Natural killer cell treated with Interleukin-12 subunit alpha and Interleukin-12 subunit beta and Interleukin-15 and Interleukin-18, amount 100 ng/mL, for 72 hours (primary cell): ENCODE measurements around the gene BAX. TPM values are rescaled to one million over a fixed set of nuclear protein-coding genes. Genes with fewer than 3 reads are reported as not detected.
A peak's percentile ranks its signal among the peaks of the same experiment; 100 is the strongest.
"Not testable (repeated sequence)": the region's sequence is repeated elsewhere in the genome, so short reads cannot be mapped to it uniquely, and the experiment has no call there.

Experiments
- ATAC-seq, 2 donors: fragments of 150-1000 bp; cut with Tn5 transposase in 1 of 2; sonication (Bioruptor Pico), chemical (Tn5 transposase) in 1 of 2; 2 replicates each; pipeline ENCODE4 v1.10.0; 2021
- DNase-seq: peaks from one replicate; pipeline ENCODE4 v3.0.0; 2022; ENCODE audit warnings: low spot score
- H3K27ac Mint-ChIP-seq, 2 donors: 1 replicate in 1 of 2; 2 replicates in 1 of 2; pipeline ENCODE4 v1.8.0; 2022; ENCODE audit warnings: mixed read lengths in 2 of 2, mild to moderate bottlenecking in 1 of 2, moderate library complexity in 1 of 2
- H3K27me3 Mint-ChIP-seq, 2 donors: 1 replicate in 1 of 2; 2 replicates in 1 of 2; pipeline ENCODE4 v1.8.0; 2022; ENCODE audit warnings: mixed read lengths in 2 of 2
- H3K36me3 Mint-ChIP-seq: one replicate; pipeline ENCODE4 v1.8.0; 2022; ENCODE audit warnings: mixed read lengths
- H3K4me1 Mint-ChIP-seq, 2 donors: 1 replicate in 1 of 2; 2 replicates in 1 of 2; pipeline ENCODE4 v1.8.0; 2022; ENCODE audit warnings: low read depth in 2 of 2, mixed read lengths in 2 of 2, mild to moderate bottlenecking in 1 of 2
- H3K4me3 Mint-ChIP-seq: one replicate; pipeline ENCODE4 v1.8.0; 2022; ENCODE audit warnings: mixed read lengths
- H3K9me3 Mint-ChIP-seq: 2 replicates; pipeline ENCODE4 v1.8.0; 2022; ENCODE audit warnings: mixed read lengths
- total RNA-seq, 2 donors: library from RNA; stranded (reverse); gene quantifications; one replicate each; pipeline ENCODE4 v1.2.3, GENCODE V29; 2022

The BAX gene
- total RNA-seq, 2 donors from 2014 or later, result 203 to 305 TPM

GRCh38 chr19:48921721-48922500 lies 32.8 kb upstream of the BAX start:
- H3K27ac Mint-ChIP-seq, result no peak overlapping the region
- no peak for ATAC-seq
- no peaks in the 10 kb centered on the region for H3K9me3 Mint-ChIP-seq

GRCh38 chr19:48922548-48923490 lies 31.9 kb upstream of the BAX start:
- H3K27ac Mint-ChIP-seq, result no peak overlapping the region

More at GRCh38 chr19:48921721-48922500, 32.8 kb upstream of the BAX start:
- H3K36me3 Mint-ChIP-seq, result no peaks in the 10 kb centered on the region
- H3K27me3 Mint-ChIP-seq, result no peaks in the 10 kb centered on the region
- no peak for DNase-seq
- H3K4me1 Mint-ChIP-seq, result peaks cover 0 to 2% of the 10 kb centered on the region in 2 donors
- H3K4me3 Mint-ChIP-seq, result no peak overlapping the region

DNA sequence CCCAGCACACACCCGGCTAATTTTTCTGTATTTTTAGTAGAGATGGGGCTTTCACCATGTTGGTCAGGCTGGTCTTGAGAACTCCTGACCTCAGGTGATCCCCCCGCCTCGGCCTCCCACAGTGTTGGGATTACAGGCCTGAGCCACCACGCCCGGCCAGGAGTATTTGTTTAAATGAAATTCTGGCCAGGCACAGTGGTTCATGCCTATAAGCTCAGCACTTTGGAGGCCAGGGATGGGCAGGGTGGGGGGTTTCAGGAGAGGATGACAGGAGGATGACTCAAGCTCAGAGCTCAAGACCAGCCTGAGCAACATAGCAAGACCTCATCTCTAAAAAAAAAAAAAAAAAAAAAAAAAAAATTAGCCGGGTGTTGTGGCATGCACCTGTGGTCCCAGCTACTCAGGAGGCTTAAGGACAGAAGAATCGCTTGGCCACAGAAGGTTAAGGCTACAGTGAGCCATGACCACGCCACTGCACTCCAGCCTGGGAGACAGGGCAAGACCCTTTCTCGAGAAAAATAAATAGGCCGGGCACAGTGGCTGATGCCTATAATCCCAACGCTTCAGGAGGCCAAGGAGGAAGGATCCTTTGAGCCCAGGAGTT lies 29.3 kb upstream of the BAX start:
- DNase-seq, result no peak
- Mint-ChIP-seq H3K4me3 (no peak overlapping the region), H3K4me1 (peaks cover 0 to 2% of the 10 kb centered on the region in 2 donors), H3K9me3 (no peaks in the 10 kb centered on the region), H3K36me3 (no peaks in the 10 kb centered on the region), H3K27ac (no peak overlapping the region), H3K27me3 (no peaks in the 10 kb centered on the region)
- ATAC-seq, result no peak

More at GRCh38 chr19:48922548-48923490, 31.9 kb upstream of the BAX start:
- Mint-ChIP-seq H3K9me3 (no peaks in the 10 kb centered on the region), H3K27me3 (no peaks in the 10 kb centered on the region), H3K4me1 (peaks cover 0 to 2% of the 10 kb centered on the region in 2 donors), H3K4me3 (no peak overlapping the region), H3K36me3 (no peaks in the 10 kb centered on the region)
- DNase-seq (no peak), ATAC-seq (no peak)

DNA sequence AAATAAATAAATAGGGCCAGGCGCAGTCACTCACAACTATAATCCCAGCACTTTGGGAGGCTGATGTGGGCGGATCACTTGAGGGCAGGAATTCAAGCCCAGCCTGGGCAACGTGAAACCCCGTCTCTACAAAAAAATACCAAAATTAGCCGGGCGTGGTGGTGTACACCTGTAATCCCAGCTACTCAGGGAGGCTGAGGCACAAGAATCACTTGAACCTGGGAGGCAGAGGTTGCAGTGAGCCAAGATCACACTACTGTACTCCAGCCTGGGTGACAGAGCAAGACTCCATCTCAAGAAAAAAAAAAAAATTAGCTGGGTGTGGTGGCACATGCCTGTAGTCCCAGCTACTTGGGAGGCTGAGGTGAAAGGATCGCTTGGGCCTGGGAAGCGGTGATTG lies 28.8 kb upstream of the BAX start:
- H3K27me3 Mint-ChIP-seq, H3K4me1 Mint-ChIP-seq, H3K36me3 Mint-ChIP-seq, H3K4me3 Mint-ChIP-seq, H3K9me3 Mint-ChIP-seq, DNase-seq, H3K27ac Mint-ChIP-seq, ATAC-seq: not testable (repeated sequence)

- Mint-ChIP-seq H3K27me3 (no peaks in the 10 kb centered on the region), H3K9me3 (no peaks in the 10 kb centered on the region), H3K4me1 (peaks cover 0 to 2% of the 10 kb centered on the region in 2 donors), H3K36me3 (no peaks in the 10 kb centered on the region), H3K4me3 (no peak overlapping the region), H3K27ac (no peak overlapping the region)
- no peak for ATAC-seq
- DNase-seq, result no peak
Measured at GRCh38 chr19:48926909-48927308, 27.8 kb upstream of the BAX start.

DNA sequence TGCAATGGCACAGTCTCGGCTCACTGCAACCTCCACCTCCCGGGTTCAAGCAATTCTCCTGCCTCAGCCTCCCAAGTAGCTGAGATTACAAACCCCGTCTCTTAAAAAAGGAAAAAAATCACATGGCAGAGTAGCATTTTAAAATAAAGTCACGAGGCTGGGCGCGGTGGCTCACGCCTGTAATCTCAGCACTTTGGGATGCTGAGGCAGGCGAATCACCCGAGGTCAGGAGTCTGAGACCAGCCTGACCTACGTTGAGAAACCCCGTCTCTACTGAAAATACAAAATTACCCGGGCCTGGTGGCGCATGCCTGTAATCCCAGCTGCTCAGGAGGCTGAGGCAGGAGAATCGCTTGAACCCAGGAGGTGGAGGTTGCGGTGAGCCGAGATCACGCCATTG lies 27.0 kb upstream of the BAX start:
- not testable (repeated sequence) for H3K4me1 Mint-ChIP-seq, H3K36me3 Mint-ChIP-seq, H3K4me3 Mint-ChIP-seq, H3K27ac Mint-ChIP-seq, H3K9me3 Mint-ChIP-seq, DNase-seq, ATAC-seq, H3K27me3 Mint-ChIP-seq

DNA sequence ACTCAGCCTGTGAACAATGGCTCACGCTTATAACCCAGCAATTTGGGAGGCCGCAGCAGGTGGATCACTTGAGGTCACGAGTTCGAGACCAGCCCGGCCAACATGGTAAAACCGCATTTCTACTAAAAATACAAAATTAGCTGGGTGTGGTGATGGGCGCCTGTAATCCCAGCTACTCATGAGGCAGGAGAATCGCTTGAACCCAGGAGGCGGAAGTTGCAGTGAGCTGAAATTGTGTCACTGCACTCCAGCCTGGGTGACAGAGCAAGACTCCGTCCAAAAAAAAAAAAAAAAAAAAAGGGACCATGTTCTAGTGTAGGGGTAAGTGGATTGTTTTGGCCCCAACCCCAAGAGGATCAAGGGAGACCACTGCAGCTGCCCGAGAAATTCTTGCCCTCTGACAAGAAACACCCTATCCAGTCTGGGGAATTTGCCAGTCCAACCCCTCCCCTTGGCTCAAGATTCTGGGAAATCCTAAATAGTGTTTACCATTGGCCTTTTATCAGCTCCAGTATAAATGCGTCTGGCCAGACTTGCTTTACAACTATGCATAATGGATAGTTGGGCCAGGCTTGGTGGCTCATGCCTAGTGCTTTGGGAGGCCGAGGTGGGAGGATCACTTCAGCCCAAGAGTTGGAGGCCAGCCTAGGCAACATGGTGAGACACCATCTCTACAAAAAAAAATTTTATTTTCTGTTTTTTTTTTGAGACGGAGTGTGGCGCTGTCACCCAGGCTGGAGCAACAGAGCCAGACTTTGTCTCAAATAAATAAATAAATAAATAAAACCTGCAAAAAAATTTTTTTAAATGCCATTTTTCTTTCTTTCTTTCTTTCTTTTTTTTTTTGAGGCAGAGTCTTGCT lies 26.3 kb upstream of the BAX start:
- DNase-seq (no peak), ATAC-seq (no peak)
- Mint-ChIP-seq H3K36me3 (no peaks in the 10 kb centered on the region), H3K4me1 (peaks cover 3 to 4% of the 10 kb centered on the region in 2 donors), H3K27me3 (peaks cover 0 to 3% of the 10 kb centered on the region in 2 donors), H3K4me3 (no peak overlapping the region), H3K9me3 (no peaks in the 10 kb centered on the region), H3K27ac (no peak overlapping the region)

DNA sequence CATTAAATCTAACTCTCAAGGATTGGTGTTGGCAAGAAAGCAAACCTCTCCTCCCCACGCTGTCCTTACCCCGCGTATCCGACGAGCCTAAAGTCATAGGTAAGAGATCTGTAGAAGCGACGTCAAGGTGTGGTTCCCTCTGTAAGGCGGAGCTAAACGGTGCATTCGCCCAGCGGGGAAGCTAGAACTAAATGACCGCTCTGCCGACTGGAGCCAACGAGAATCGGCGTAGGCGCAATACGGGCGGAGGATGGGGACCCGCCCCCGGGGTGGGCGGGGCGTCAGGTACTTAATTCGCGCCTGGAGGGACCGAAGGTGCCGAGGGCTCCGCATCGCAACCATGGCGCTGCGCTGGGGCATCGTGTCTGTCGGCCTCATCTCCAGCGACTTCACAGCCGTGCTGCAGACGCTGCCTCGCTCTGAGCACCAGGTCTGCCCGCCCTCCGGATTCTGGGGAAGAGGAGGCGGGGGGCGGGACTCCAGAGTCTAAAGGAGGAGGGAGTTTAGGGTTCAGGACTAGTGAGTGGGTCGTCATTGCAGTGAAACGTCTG lies 21.2 kb upstream of the BAX start, which contains the start of gene DHDH:
Gene DHDH, plus strand, starts transcription at position 318 of the 551 bp plus-strand sequence. Its CDS starts 23 bp downstream, at position 341.
- Mint-ChIP-seq H3K4me3 (peak within 1 kb of the TSS; percentile 84), H3K27me3 (peaks cover 0 to 10% of the 10 kb centered on the region in 2 donors), H3K27ac (peak within 1 kb of the TSS in 1 of 2 donors; percentile 47), H3K36me3 (no peaks in the 10 kb centered on the region), H3K4me1 (peaks cover 8 to 9% of the 10 kb centered on the region in 2 donors), H3K9me3 (no peaks in the 10 kb centered on the region)
- peak; percentile 95 to 96 for ATAC-seq
- DNase-seq, result peak; percentile 89

GRCh38 chr19:48934837-48935236 lies 19.8 kb upstream of the BAX start:
- peaks cover 0 to 10% of the 10 kb centered on the region in 2 donors for H3K27me3 Mint-ChIP-seq
- no peak overlapping the region for H3K4me3 Mint-ChIP-seq
- peaks cover 8 to 9% of the 10 kb centered on the region in 2 donors for H3K4me1 Mint-ChIP-seq
- DNase-seq (no peak), ATAC-seq (no peak)
- H3K36me3 Mint-ChIP-seq, result no peaks in the 10 kb centered on the region
- H3K9me3 Mint-ChIP-seq, result no peaks in the 10 kb centered on the region
- H3K27ac Mint-ChIP-seq, result no peak overlapping the region

DNA sequence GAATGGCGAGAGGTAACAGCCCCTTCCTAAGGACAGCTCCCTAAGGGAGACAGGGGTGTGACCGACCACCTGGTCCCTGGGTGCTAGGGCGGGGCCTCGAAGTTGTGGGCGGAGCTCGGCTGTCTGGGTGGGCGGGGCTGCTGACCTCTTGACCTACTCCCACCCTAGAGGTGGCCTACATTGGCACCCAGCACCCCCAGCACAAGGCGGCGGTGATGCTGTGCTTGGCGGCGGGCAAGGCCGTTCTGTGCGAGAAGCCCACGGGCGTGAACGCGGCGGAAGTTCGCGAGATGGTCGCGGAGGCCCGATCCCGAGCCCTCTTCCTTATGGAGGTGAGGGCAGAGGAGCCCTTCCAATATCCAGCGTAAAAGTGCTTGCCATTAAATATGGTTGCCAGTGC lies 18.8 kb upstream of the BAX start:
- peaks cover 8 to 9% of the 10 kb centered on the region in 2 donors for H3K4me1 Mint-ChIP-seq
- H3K36me3 Mint-ChIP-seq, result no peaks in the 10 kb centered on the region
- DNase-seq (no peak), ATAC-seq (no peak)
- peaks cover 0 to 10% of the 10 kb centered on the region in 2 donors for H3K27me3 Mint-ChIP-seq
- H3K4me3 Mint-ChIP-seq, result no peak overlapping the region
- no peaks in the 10 kb centered on the region for H3K9me3 Mint-ChIP-seq
- H3K27ac Mint-ChIP-seq, result no peak overlapping the region

DNA sequence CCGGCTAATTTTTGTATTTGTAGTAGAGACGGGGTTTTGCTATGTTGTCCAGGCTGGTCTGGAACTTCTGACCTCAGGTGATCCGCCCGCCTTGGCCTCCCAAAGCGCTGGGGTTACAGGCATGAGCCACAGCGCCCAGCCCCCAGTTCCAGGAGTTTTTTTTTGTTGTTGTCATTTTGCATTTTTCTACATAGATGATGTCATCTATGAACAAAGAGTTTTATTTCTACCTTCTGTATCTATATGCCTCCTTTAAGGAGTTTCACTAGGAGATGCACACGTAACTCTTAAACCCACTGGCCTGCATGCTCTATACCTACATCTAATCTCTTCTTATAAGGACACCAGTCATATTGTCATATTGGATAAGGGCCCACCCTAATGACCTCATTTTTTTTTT lies 16.4 kb upstream of the BAX start:
- Mint-ChIP-seq H3K9me3 (no peaks in the 10 kb centered on the region), H3K4me3 (no peak overlapping the region), H3K4me1 (peaks cover 6% of the 10 kb centered on the region in 2 donors), H3K27me3 (peaks cover 0 to 8% of the 10 kb centered on the region in 2 donors), H3K27ac (peak overlapping the region in 1 of 2 donors; percentile 10), H3K36me3 (no peaks in the 10 kb centered on the region)
- ATAC-seq (no peak), DNase-seq (no peak)

GRCh38 chr19:48940902-48941301 lies 13.8 kb upstream of the BAX start:
- H3K36me3 Mint-ChIP-seq, result no peaks in the 10 kb centered on the region
- no peak overlapping the region for H3K4me3 Mint-ChIP-seq
- ATAC-seq (no peak), DNase-seq (no peak)
- no peaks in the 10 kb centered on the region for H3K4me1 Mint-ChIP-seq
- no peak overlapping the region for H3K27ac Mint-ChIP-seq
- H3K27me3 Mint-ChIP-seq, result no peaks in the 10 kb centered on the region
- no peaks in the 10 kb centered on the region for H3K9me3 Mint-ChIP-seq

DNA sequence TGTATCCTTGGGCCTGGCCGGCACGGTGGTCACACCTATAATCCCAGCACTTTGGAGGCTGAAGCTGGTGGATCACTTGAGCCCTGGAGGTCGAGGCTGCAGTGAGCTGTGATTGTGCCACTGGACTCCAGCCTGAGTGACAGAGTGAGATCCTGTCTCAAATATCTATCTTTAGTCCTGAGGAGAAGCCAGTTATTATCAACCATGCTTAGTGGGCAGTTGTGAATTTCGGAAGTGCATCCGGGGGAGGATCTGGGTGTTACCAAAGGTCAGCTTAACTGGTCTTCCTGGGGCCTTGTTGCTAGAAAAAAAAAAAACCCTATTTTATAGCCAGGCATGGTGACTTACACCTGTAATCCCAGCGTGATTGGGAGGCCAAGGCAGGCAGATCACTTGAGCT lies 11.6 kb upstream of the BAX start:
- Mint-ChIP-seq H3K36me3 (no peaks in the 10 kb centered on the region), H3K27me3 (no peaks in the 10 kb centered on the region), H3K4me3 (no peak overlapping the region), H3K27ac (no peak overlapping the region), H3K9me3 (no peaks in the 10 kb centered on the region), H3K4me1 (no peaks in the 10 kb centered on the region)
- DNase-seq (no peak), ATAC-seq (no peak)
